Heart right ventricle (tissue), 16 donors: ENCODE measurements around the gene LYRM9. TPM values are rescaled to one million over a fixed set of nuclear protein-coding genes. Genes with fewer than 3 reads are reported as not detected.

Source experiments
- ATAC-seq, 8 donors: fragments of 200-7000 bp; cut with Tn5 transposase; one replicate each; pipeline ENCODE4 v1.9.1; 2020; ENCODE audit warnings: mild to moderate bottlenecking in 8 of 8, moderate library complexity in 8 of 8, moderate number of reproducible peaks in 1 of 8
- DNase-seq, 2 donors: peaks; one replicate each; pipeline ENCODE4 v3.0.0-alpha.2; 2020
- H3K27ac ChIP-seq, 10 donors: fragments of 200-600 bp; sonication (generic) in 2 of 10; one replicate each; pipeline versions ENCODE4 v1.5.0 to v1.8.0; 2020 to 2022; ENCODE audit warnings: mild to moderate bottlenecking in 3 of 10
- H3K27me3 ChIP-seq, 7 donors: fragments of 200-600 bp; one replicate each; pipeline ENCODE4 v1.8.0; 2021 to 2022; ENCODE audit warnings: mild to moderate bottlenecking in 2 of 7
- H3K36me3 ChIP-seq, 9 donors: fragments of 200-600 bp; sonication (generic) in 1 of 9; one replicate each; pipeline versions ENCODE4 v1.5.0 to v1.8.0; 2020 to 2022; ENCODE audit warnings: mild to moderate bottlenecking in 2 of 9
- H3K4me1 ChIP-seq, 9 donors: fragments of 200-600 bp; sonication (generic) in 1 of 9; one replicate each; pipeline versions ENCODE4 v1.5.0 to v1.8.0; 2020 to 2022; ENCODE audit warnings: mild to moderate bottlenecking in 4 of 9
- H3K4me3 ChIP-seq, 10 donors: fragments of 200-600 bp; sonication (generic) in 2 of 10; one replicate each; pipeline versions ENCODE4 v1.5.0 to v1.8.0; 2020 to 2022; ENCODE audit warnings: mild to moderate bottlenecking in 7 of 10, moderate library complexity in 2 of 10
- H3K9me3 ChIP-seq, 11 donors: fragments of 200-600 bp in 10 of 11; sonication (generic) in 2 of 11; one replicate each; pipeline versions ENCODE4 v1.5.0 to v1.8.0; 2013 to 2022; ENCODE audit warnings: mild to moderate bottlenecking in 2 of 11, control low read depth in 1 of 11, moderate library complexity in 1 of 11
- CTCF ChIP-seq, 9 donors: fragments of 200-600 bp; sonication (generic) in 2 of 9; IDR thresholded peaks; one replicate each; pipeline versions ENCODE4 v1.5.0 to v1.8.0; 2021 to 2022; ENCODE audit warnings: antibody characterized with exemption in 9 of 9, mild to moderate bottlenecking in 5 of 9, moderate library complexity in 1 of 9
- WGBS, 2 donors: extraction: QIAGEN DNeasy Blood & Tissue Kit; methylation state at CpG; one replicate each; pipeline ENCODE4 v1.1.7; 2013; ENCODE audit warnings: inconsistent platforms in 1 of 2; 5-methylcytosine and 5-hydroxymethylcytosine counted together
- intact Hi-C, 10 donors: fragments of 100-400 bp; cut with DNase I; formaldehyde crosslinking; loops; one replicate each; pipeline versions ENCODE4 v1.11.1 to v1.14.2; 2022
- polyA plus RNA-seq, 2 donors: library from polyadenylated mRNA; stranded (reverse); fragments of 200-250 nt; gene quantifications; one replicate each; pipeline ENCODE4 v1.2.3, GENCODE V29; 2013
- total RNA-seq, 10 donors: library from RNA; stranded (reverse); fragmentation: NEBNext Ultra II Directional in 3 of 10; extraction: Animal tissue kit (Norgen Biotek cat#: 25700) in 3 of 10; gene quantifications; one replicate each; pipeline versions ENCODE4 v1.2.1 to v1.2.4, GENCODE V29; 2021 to 2023
- donor health status: Arrhythmogenic right ventricular cardiomyopathy.
- donor health status: ischemic (EF 13 %, LVEDD 7.1; RV severe dilation, severe dysfunction).
- donor health status: healthy with polysubstance abuse.
- donor health status: DM: no; HTN: yes; CAD: no.
- donor health status: DM: no; HTN: no; CAD: no.
- donor health status: ischemic (EF 25% LVEDD 6.9; RV normal size, moderate dysfunction).
- donor health status: ischemic (EF 25% LVEDD 5.7; RV mildly dilated, moderate dysfunction).
- donor health status: healthy.
- donor health status: DM: yes; HTN: yes; CAD: no.
- donor health status: Ischemic cardiomyopathy.
- donor health status: ischemic (EF 35%, LVEDD 5.7; RV mildly dilated, moderate dysfunction).
- donor health status: nonischemic (EF 11% LVEDD 7.7; RV severe dilation, severe dysfunction).
- donor health status: DM: yes; HTN: yes; CAD: no.
- donor health status: PGD.
- donor health status: ischemic (EF 29% LVEDD 5.4; RV normal size, mild dysfunction).
- donor health status: nonischemic (EF 23%, LVEDD 6.1; RV moderate dilation, normal function).

Gene LYRM9
- total and polyA plus RNA-seq, 12 donors, result 4.1 to 13.3 (median 9.4) TPM

- ATAC-seq (peak in 1 of 8 donors; percentile 20), DNase-seq (no peak)
- Histone ChIP-seq H3K36me3 (no peaks in the 10 kb centered on the region), H3K27me3 (peaks cover 0 to 7% (median 0%) of the 10 kb centered on the region in 7 donors), H3K4me1 (no peaks in the 10 kb centered on the region), H3K9me3 (no peaks in the 10 kb centered on the region), H3K4me3 (no peak overlapping the region), H3K27ac (no peak overlapping the region)
- 40 to 45% methylated on average over 3 of the region's 3 CpGs for WGBS, 2 donors
- intact Hi-C loops, result loop anchor here in 1 of 10 donors (10.0 kb wide), 1 partner anchor 338 kb away; no protein-coding TSS in a partner anchor
- TF ChIP-seq CTCF (IDR thresholded peaks at IDR 0.05), result no peak
Measured at GRCh38 chr17:27906623-27907022, 13.5 kb upstream of the LYRM9 start.

GRCh38 chr17:27906226-27906580 is 13.0 kb upstream of the LYRM9 start:
- DNase-seq (no peak), ATAC-seq (no peak)
- Histone ChIP-seq H3K27ac (no peak overlapping the region), H3K27me3 (peaks cover 0 to 7% (median 0%) of the 10 kb centered on the region in 7 donors), H3K36me3 (no peaks in the 10 kb centered on the region), H3K9me3 (no peaks in the 10 kb centered on the region), H3K4me3 (no peak overlapping the region), H3K4me1 (no peaks in the 10 kb centered on the region)
- TF ChIP-seq CTCF (IDR thresholded peaks at IDR 0.05), result no peak
- intact Hi-C loops, result loop anchor here in 1 of 10 donors (10.0 kb wide), 1 partner anchor 339 kb away; no protein-coding TSS in a partner anchor

- 73 to 74% methylated on average over 9 of the region's 9 CpGs for WGBS, 2 donors
- no peaks in the 10 kb centered on the region for H3K9me3 ChIP-seq
- no peak overlapping the region for H3K4me3 ChIP-seq
- H3K27me3 ChIP-seq, result peaks cover 0 to 7% (median 0%) of the 10 kb centered on the region in 7 donors
- no peak for DNase-seq
- no peak for TF ChIP-seq CTCF (IDR thresholded peaks at IDR 0.05)
- intact Hi-C loops, result loop anchor here in 1 of 10 donors (10.0 kb wide), 1 partner anchor 339 kb away; no protein-coding TSS in a partner anchor
- no peaks in the 10 kb centered on the region for H3K4me1 ChIP-seq
- no peak for ATAC-seq
- no peak overlapping the region for H3K27ac ChIP-seq
- H3K36me3 ChIP-seq, result no peaks in the 10 kb centered on the region
Measured at GRCh38 chr17:27905447-27906225, 12.5 kb upstream of the LYRM9 start.

DNA sequence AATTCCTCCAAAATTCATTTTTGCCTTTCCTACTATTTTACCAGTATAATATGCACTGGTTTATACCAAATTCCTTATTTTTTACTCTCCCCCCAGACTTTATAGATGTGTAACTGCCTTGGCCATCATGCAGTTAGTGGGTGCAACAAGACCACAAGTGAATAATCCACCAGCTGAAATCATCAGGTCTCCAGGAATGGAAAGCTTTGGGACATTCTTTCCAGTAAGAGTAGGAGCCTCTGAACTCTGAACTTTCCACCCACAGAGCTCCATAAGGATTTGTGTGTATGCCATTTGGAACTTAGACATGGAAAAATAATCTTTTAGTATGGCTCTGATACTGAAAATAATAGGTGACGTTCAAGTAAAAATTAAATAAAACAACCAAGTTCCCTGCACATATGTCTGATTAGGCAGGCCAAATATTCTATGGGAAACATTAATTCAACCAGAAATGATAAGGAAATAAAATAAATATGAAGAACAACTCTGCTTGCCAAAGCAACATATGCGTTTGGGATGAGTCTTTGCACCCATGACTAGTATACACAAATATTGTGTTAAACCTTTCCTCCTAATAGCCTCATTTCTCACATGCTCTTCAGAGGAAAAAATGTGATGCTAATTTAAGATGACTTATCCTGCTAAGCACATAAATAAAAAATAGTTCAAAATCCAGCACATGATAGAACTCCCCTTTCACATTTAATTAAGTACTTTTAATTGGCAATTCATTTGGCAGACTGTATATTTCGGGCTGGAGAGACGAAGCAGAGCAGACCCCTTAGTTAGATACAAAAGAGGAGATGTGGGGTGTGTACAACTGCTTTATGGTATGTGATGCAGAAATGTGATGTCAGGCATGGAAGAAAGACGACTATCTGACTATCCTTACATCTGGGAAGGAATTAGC is 11.6 kb upstream of the LYRM9 start:
- TF ChIP-seq CTCF (IDR thresholded peaks at IDR 0.05), result no peak
- no peaks in the 10 kb centered on the region for H3K4me1 ChIP-seq
- no peaks in the 10 kb centered on the region for H3K9me3 ChIP-seq
- ATAC-seq (no peak), DNase-seq (no peak)
- intact Hi-C loops, result loop anchor here in 1 of 10 donors (10.0 kb wide), 1 partner anchor 340 kb away; no protein-coding TSS in a partner anchor
- H3K4me3 ChIP-seq, result no peak overlapping the region
- H3K27ac ChIP-seq, result no peak overlapping the region
- 79% methylated on average over 5 of the region's 5 CpGs for WGBS, 2 donors
- H3K27me3 ChIP-seq, result peaks cover 0 to 7% (median 0%) of the 10 kb centered on the region in 7 donors
- no peaks in the 10 kb centered on the region for H3K36me3 ChIP-seq
